IMR-90 (cell line): ENCODE results near the gene GLG1. TPM values are rescaled to one million over a fixed set of nuclear protein-coding genes. Genes with fewer than 3 reads are reported as not detected.
A peak's percentile ranks its signal among the peaks of the same experiment; 100 is the strongest.
"Not testable (repeated sequence)": the region's sequence is repeated elsewhere in the genome, so short reads cannot be mapped to it uniquely, and the experiment has no call there.

ENCODE experiments used
- ATAC-seq: fragments of 200-7000 bp; cut with Tn5 transposase; 2 replicates; pipeline ENCODE4 v1.9.1; 2020; ENCODE audit warnings: low read depth, mild to moderate bottlenecking, moderate library complexity
- BruUV-seq: library from RNA; stranded (reverse); fragments of 400-500 nt; replicated peaks from 2 replicates; lab custom pipeline; 2021; lab: Mats Ljungman, UMichigan
- CTCF ChIA-PET: fragments of 300-600 bp; formaldehyde crosslinking; extraction: SDS; loops from one replicate; lab custom pipeline; 2021; ENCODE audit warnings: antibody characterized with exemption; lab: Yijun Ruan, JAX
- POLR2A ChIA-PET: fragments of 300-600 bp; sonication (Branson Sonifier 250); formaldehyde crosslinking; loops from one replicate; lab custom pipeline; 2022; ENCODE audit warnings: antibody characterized with exemption; ENCODE audit not compliant: unreplicated experiment; lab: Charles Lee
- DNase-seq: peaks from one replicate; pipeline ENCODE4 v3.0.0; 2013
- H2AFZ ChIP-seq: replicated peaks from 2 replicates; pipeline ENCODE3; 2013; ENCODE audit warnings: low read length, mild to moderate bottlenecking; ENCODE audit not compliant: poor library complexity
- H2AK5ac ChIP-seq: 2 replicates; pipeline ENCODE4 v1.6.1; 2013; ENCODE audit warnings: low read depth, low read length, inconsistent platforms
- H2AK9ac ChIP-seq: replicated peaks from 2 replicates; pipeline ENCODE3; 2013; ENCODE audit warnings: mild to moderate bottlenecking, low read depth, low read length, moderate library complexity; ENCODE audit not compliant: poor library complexity
- H2BK120ac ChIP-seq: 2 replicates; pipeline ENCODE4 v1.6.1; 2013; ENCODE audit warnings: low read depth, low read length, inconsistent platforms
- H2BK15ac ChIP-seq: 3 replicates; pipeline ENCODE4 v1.6.1; 2013; ENCODE audit warnings: low read depth, low read length, inconsistent platforms
- H2BK20ac ChIP-seq: 2 replicates; pipeline ENCODE4 v1.6.1; 2013; ENCODE audit warnings: low read depth, mild to moderate bottlenecking, inconsistent platforms, low read length, moderate library complexity
- H2BK5ac ChIP-seq: 2 replicates; pipeline ENCODE4 v1.6.1; 2013; ENCODE audit warnings: mild to moderate bottlenecking, low read depth, low read length, inconsistent platforms; ENCODE audit not compliant: poor library complexity, severe bottlenecking
- H3K14ac ChIP-seq: replicated peaks from 2 replicates; pipeline ENCODE4 v1.6.1; 2013; ENCODE audit warnings: low read depth, low read length, inconsistent platforms
- H3K18ac ChIP-seq: 2 replicates; pipeline ENCODE4 v1.6.1; 2013; ENCODE audit warnings: low read depth, low read length, control low read depth
- H3K23ac ChIP-seq: 2 replicates; pipeline ENCODE4 v1.6.1; 2013; ENCODE audit warnings: low read depth, low read length, inconsistent platforms
- H3K27ac ChIP-seq: 2 replicates; pipeline ENCODE4 v1.5.1; 2013; ENCODE audit warnings: mild to moderate bottlenecking, control low read depth, low read length; ENCODE audit not compliant: insufficient read depth
- H3K27me3 ChIP-seq: 2 replicates; pipeline ENCODE4 v1.6.1; 2013; ENCODE audit warnings: low read length; ENCODE audit not compliant: control insufficient read depth, insufficient read depth
- H3K36me3 ChIP-seq: 2 replicates; pipeline ENCODE4 v1.6.1; 2013; ENCODE audit warnings: low read length, mixed read lengths; ENCODE audit not compliant: control insufficient read depth, insufficient read depth
- H3K4ac ChIP-seq: 2 replicates; pipeline ENCODE4 v1.6.1; 2013; ENCODE audit warnings: low read depth, low read length, inconsistent platforms
- H3K4me1 ChIP-seq: 2 replicates; pipeline ENCODE4 v1.6.1; 2013; ENCODE audit warnings: low read length, mixed read lengths; ENCODE audit not compliant: control insufficient read depth, insufficient read depth
- H3K4me2 ChIP-seq: 2 replicates; pipeline ENCODE4 v1.6.1; 2013; ENCODE audit warnings: low read depth, mild to moderate bottlenecking, control low read depth, low read length, moderate library complexity
- H3K4me3 ChIP-seq: 2 replicates; pipeline ENCODE4 v1.5.1; 2013; ENCODE audit warnings: low read depth, mild to moderate bottlenecking, control low read depth, low read length, moderate library complexity; ENCODE audit not compliant: insufficient read depth
- H3K56ac ChIP-seq: 2 replicates; pipeline ENCODE4 v1.6.1; 2013; ENCODE audit warnings: low read length, inconsistent platforms; ENCODE audit not compliant: insufficient read depth; ENCODE audit errors: extremely low read depth
- H3K79me1 ChIP-seq, 2 experiments: 2 replicates each; pipeline ENCODE4 v1.6.1; 2013; ENCODE audit warnings: low read length in 2 of 2, inconsistent platforms in 1 of 2, low read depth in 1 of 2
- H3K9ac ChIP-seq: 2 replicates; pipeline ENCODE4 v1.6.1; 2013; ENCODE audit warnings: low read depth, low read length, control low read depth
- H3K9me1 ChIP-seq: 2 replicates; pipeline ENCODE4 v1.6.1; 2013; ENCODE audit warnings: low read length, inconsistent platforms; ENCODE audit not compliant: insufficient read depth
- H3K9me3 ChIP-seq: 2 replicates; pipeline ENCODE4 v1.6.1; 2013; ENCODE audit warnings: low read length; ENCODE audit not compliant: control insufficient read depth, insufficient read depth
- H4K20me1 ChIP-seq: 2 replicates; pipeline ENCODE4 v1.6.1; 2013; ENCODE audit warnings: low read length, inconsistent platforms; ENCODE audit not compliant: insufficient read depth
- H4K5ac ChIP-seq: 2 replicates; pipeline ENCODE4 v1.6.1; 2013; ENCODE audit warnings: mild to moderate bottlenecking, low read depth, low read length, control low read depth
- H4K8ac ChIP-seq, 2 experiments: 2 replicates each; pipeline ENCODE4 v1.6.1; 2013; ENCODE audit warnings: low read depth in 2 of 2, low read length in 2 of 2, control low read depth in 1 of 2, inconsistent platforms in 1 of 2
- H4K91ac ChIP-seq: 2 replicates; pipeline ENCODE4 v1.6.1; 2013; ENCODE audit warnings: low read depth, low read length, inconsistent platforms; ENCODE audit not compliant: insufficient read depth
- whole genome bisulfite sequencing, 2 experiments: methylation state at CpG; one replicate each; pipeline versions ENCODE4 v1.1.5 to v1.1.7; 2013; ENCODE audit warnings: missing lambda C conversion rate in 2 of 2; ENCODE audit not compliant: insufficient read length in 1 of 2; ENCODE audit errors: extremely low coverage in 2 of 2; 5-methylcytosine and 5-hydroxymethylcytosine counted together
- dilution Hi-C: fragments of 300-500 bp; cut with HindIII; formaldehyde crosslinking; loops from one replicate; pipeline ENCODE4 v1.14.3; 2018; ENCODE audit warnings: low sequenced_read_pairs; ENCODE audit not compliant: unreplicated experiment
- in situ Hi-C: fragments of 300-500 bp; cut with MboI; formaldehyde crosslinking; loops from 3 replicates; pipeline ENCODE4 v1.14.3; 2019; ENCODE audit warnings: low sequenced_read_pairs, inconsistent platforms, mixed read lengths
- intact Hi-C: fragments of 100-400 bp; cut with micrococcal nuclease; formaldehyde crosslinking; loops from 2 replicates; pipeline ENCODE4 v1.10.0; 2022
- polyA plus RNA-seq, 3 experiments: library from polyadenylated mRNA; depleted of rRNA; stranded (reverse); fragments of >200 nt; gene quantifications; 2 replicates each; pipeline ENCODE4 v1.2.3, GENCODE V29; 2012; ENCODE audit warnings: low replicate concordance in 1 of 3
- total RNA-seq: library from RNA; depleted of rRNA; stranded (reverse); fragments of >200 nt; gene quantifications from 2 replicates; pipeline ENCODE4 v1.2.3, GENCODE V29; 2012

The GLG1 gene
- total and polyA plus RNA-seq, 2 of the 4 experiments (the other 2 are of a cell fraction): 91.0 to 107 TPM

DNA sequence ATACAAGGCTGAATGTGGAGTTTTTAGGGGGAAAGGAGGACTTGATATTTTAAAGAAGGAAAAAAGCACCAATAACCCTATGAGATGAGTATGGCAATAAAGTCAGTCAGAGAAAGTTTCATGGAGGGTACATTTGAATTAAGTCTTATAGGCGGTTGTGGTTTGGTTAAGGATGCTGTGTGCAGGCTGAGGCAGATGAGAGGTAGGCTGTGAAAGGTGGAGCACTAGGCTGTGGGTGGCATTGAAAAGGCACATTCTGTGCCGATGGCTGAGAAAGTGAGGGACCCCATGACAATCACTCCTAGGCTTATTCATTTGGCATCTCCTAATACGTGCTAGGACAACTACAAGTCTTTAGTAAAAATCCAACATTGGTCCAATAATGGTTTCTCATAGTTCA is 68.1 kb downstream of the GLG1 start:
- H4K8ac ChIP-seq, H3K4me3 ChIP-seq, H2BK15ac ChIP-seq, H2AK5ac ChIP-seq, H2BK20ac ChIP-seq, H3K27me3 ChIP-seq, H3K4me1 ChIP-seq, H3K18ac ChIP-seq, H2BK120ac ChIP-seq, CTCF ChIA-PET, BruUV-seq, H3K9me1 ChIP-seq, H4K20me1 ChIP-seq, H4K5ac ChIP-seq, H3K9me3 ChIP-seq, H2AFZ ChIP-seq, H4K91ac ChIP-seq, intact Hi-C loops, H3K23ac ChIP-seq, DNase-seq, H3K56ac ChIP-seq, H3K14ac ChIP-seq, H3K27ac ChIP-seq, dilution Hi-C loops, H2BK5ac ChIP-seq, H3K9ac ChIP-seq, in situ Hi-C loops, H2AK9ac ChIP-seq, H3K79me1 ChIP-seq, H3K4ac ChIP-seq, POLR2A ChIA-PET, H3K4me2 ChIP-seq, ATAC-seq, H3K36me3 ChIP-seq: not testable (repeated sequence)
- WGBS, 2 experiments: no CpG with 5 or more reads among the region's 3 CpGs

GRCh38 chr16:74537746-74538145 is 69.2 kb downstream of the GLG1 start:
- POLR2A ChIA-PET, H3K4me1 ChIP-seq, CTCF ChIA-PET, H4K8ac ChIP-seq, H2BK15ac ChIP-seq, H3K56ac ChIP-seq, intact Hi-C loops, BruUV-seq, H2BK5ac ChIP-seq, H2AK5ac ChIP-seq, DNase-seq, H2AFZ ChIP-seq, H3K23ac ChIP-seq, H4K91ac ChIP-seq, H2BK120ac ChIP-seq, H3K4me2 ChIP-seq, H3K9me1 ChIP-seq, H3K27me3 ChIP-seq, H3K4me3 ChIP-seq, H3K9me3 ChIP-seq, H3K27ac ChIP-seq, in situ Hi-C loops, H3K14ac ChIP-seq, dilution Hi-C loops, H3K18ac ChIP-seq, H2AK9ac ChIP-seq, H4K20me1 ChIP-seq, H4K5ac ChIP-seq, H3K9ac ChIP-seq, H3K4ac ChIP-seq, H3K36me3 ChIP-seq, H2BK20ac ChIP-seq, H3K79me1 ChIP-seq: not testable (repeated sequence)
- ATAC-seq: 0 out of 2 replicates have a peak, but pooled peaks have one; percentile 22
- no CpG with 5 or more reads among the region's 1 CpG for WGBS, 2 experiments
